ENCODE results near the gene UBR4. TPM values are rescaled to one million over a fixed set of nuclear protein-coding genes. Genes with fewer than 3 reads are reported as not detected.

UBR4 gene
- total RNA-seq, 1 experiment from 2014 or later, result 131 TPM

DNA sequence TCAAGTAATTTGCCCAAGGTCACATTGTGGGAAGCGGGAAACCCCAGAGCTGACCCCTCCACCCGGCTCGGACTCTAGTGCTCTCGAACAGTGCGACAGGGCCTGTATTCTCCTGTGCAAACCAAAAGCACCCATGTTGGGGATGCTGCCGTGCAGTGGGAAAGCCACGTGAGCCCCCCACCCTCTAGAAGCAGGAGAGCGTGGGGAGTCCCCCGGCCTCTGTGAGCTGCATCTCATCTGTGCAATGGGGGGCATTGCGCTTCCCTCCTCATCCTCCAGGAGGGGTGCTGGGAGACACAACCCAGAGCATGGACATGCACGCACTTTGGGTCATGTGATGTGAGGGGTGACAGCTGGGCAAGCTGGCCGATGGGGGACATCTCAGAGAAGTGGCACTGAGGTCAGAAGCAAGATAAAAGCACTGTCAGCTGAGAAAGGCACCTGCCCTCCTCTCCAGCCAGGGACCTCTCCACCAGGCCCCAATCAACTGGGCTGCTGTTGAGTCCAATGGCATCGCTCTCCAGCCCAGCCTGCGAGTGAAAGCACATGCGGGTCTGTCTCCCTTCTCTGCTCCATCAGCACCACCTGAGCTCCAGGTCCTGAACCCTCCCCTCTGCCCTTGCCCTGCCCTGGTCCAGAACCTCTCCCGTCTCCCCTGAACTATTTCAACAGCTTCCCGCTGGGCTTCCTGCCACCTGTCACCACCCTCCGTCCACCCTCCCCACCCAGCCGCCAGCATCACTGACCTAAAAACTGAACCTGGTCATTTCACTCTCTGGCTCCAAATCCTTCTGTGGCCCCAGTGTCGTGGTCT is 177.2 kb downstream of the UBR4 start:
- Histone ChIP-seq H3K79me1 (ENCODE audit: insufficient read depth, low read depth, low read length, poor library complexity, severe bottlenecking) (no peaks in the 10 kb centered on the region), H3K56ac (ENCODE audit: insufficient read length, low read depth, low read length) (no peak overlapping the region), H2BK120ac (ENCODE audit: low read depth, low read length, poor library complexity, severe bottlenecking) (no peak overlapping the region), H3K27ac (ENCODE audit: insufficient read length, low read depth, low read length) (no peak overlapping the region), H3K9me3 (ENCODE audit: control insufficient read depth, low read depth, low read length) (no peaks in the 10 kb centered on the region), H4K20me1 (ENCODE audit: control insufficient read depth, insufficient read depth, insufficient read length) (peaks cover 3% of the 10 kb centered on the region), H2AK5ac (ENCODE audit: insufficient read length, low read length) (no peak overlapping the region), H3K79me2 (ENCODE audit: insufficient read depth, low read length) (no peaks in the 10 kb centered on the region), H3K4me1 (ENCODE audit: insufficient read depth, low read length) (no peaks in the 10 kb centered on the region), H4K5ac (ENCODE audit: insufficient read length, low read depth, low read length) (no peak overlapping the region), H3K9ac (ENCODE audit: extremely low read depth, insufficient read length, low read length) (no peak overlapping the region), H3K18ac (ENCODE audit: insufficient read length, low read depth, low read length) (no peak overlapping the region), H2BK15ac (ENCODE audit: low read depth, low read length) (no peak overlapping the region), H2BK5ac (ENCODE audit: insufficient read length, low read length) (no peak overlapping the region), H3K27me3 (ENCODE audit: insufficient read depth, low read length) (no peaks in the 10 kb centered on the region), H4K8ac (replicated peaks; ENCODE audit: insufficient read length, low read depth, low read length) (no peak overlapping the region), H3T11ph (ENCODE audit: low read length) (no peak overlapping the region), H3K4ac (ENCODE audit: low read depth, low read length) (no peak overlapping the region), H3K4me2 (ENCODE audit: insufficient read depth, insufficient read length, low read length) (no peak overlapping the region), H4K91ac (ENCODE audit: insufficient read length, low read depth, low read length) (no peak overlapping the region), H3K23ac (ENCODE audit: insufficient read length, low read depth, low read length) (no peak overlapping the region), H2BK12ac (ENCODE audit: insufficient read length, low read depth, low read length) (no peak overlapping the region), H3K23me2 (ENCODE audit: insufficient read length, low read depth, low read length, poor library complexity, severe bottlenecking) (no peaks in the 10 kb centered on the region), H2AFZ (ENCODE audit: low read length) (no peak overlapping the region), H3K14ac (ENCODE audit: insufficient read depth, low read length) (no peak overlapping the region), H2BK20ac (ENCODE audit: low read depth, low read length, poor library complexity, severe bottlenecking) (no peak overlapping the region)
- H3K27ac Mint-ChIP-seq, result no peak overlapping the region
- peaks cover 4 to 15% of the 10 kb centered on the region in 2 experiments for H3K4me1 Mint-ChIP-seq
- H3K27me3 Mint-ChIP-seq (ENCODE audit: low read depth), result peaks cover 7% of the 10 kb centered on the region; the same call in 1 of the 2 replicates
- DNase-seq, result no peak
- WGBS (ENCODE audit: extremely low coverage, insufficient read length, low lambda C conversion rate), result no CpG with 5 or more reads among the region's 20 CpGs
- H3K9me3 Mint-ChIP-seq, result no peaks in the 10 kb centered on the region; a peak in 1 of 5 replicates
- 0 out of 3 replicates have a peak, but pooled peaks have one; percentile 23 for TF ChIP-seq CTCF (conservative IDR thresholded peaks at IDR 0.05)
- H3K4me3 Mint-ChIP-seq, result no peak overlapping the region
- no peaks in the 10 kb centered on the region for H3K36me3 Mint-ChIP-seq (ENCODE audit: insufficient read depth in 1 of 3, low read depth in 3 of 3)
